GM21717 (cell line): ENCODE measurements around the gene ATMIN.

Experiments
- ATAC-seq: cut with Tn5 transposase; IDR thresholded peaks from one replicate; pipeline ENCODE4 v1.9.1; 2021; ENCODE audit warnings: mild to moderate bottlenecking, moderate library complexity; ENCODE audit not compliant: unreplicated experiment

Gene ATMIN

DNA sequence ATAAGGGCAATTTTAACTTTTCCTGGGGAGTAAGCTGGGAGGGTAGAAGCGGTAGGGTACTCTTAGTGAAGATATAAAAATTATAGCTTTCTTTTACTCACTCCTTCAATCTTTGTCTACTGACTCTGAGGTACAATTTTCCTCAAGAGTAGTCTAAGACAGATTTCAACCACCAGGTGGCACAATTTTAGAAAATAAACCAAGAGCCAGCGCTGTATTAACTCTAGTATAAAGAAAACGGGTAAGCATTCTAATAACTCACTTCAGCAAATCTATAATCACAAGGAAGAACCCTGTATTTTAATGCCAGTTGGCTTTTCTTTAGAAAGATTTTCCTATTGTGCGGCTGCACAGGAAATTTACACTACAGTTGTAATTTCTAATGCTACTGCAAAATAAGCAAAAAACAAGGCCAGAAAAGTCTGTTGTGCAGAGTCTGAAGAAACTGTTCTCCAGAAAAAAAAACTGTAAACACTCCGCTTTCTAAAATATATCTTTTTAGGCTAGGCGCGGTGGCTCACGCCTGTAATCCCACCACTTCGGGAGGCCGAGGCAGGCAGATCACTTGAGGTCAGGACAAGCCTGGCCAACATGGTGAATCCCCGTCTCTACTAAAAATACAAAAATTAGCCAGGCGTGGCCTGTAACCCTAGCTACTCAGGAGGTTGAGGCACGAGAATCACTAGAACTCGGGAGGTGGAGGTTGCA is 30.8 kb upstream of the ATMIN start:
- no peak for ATAC-seq

DNA sequence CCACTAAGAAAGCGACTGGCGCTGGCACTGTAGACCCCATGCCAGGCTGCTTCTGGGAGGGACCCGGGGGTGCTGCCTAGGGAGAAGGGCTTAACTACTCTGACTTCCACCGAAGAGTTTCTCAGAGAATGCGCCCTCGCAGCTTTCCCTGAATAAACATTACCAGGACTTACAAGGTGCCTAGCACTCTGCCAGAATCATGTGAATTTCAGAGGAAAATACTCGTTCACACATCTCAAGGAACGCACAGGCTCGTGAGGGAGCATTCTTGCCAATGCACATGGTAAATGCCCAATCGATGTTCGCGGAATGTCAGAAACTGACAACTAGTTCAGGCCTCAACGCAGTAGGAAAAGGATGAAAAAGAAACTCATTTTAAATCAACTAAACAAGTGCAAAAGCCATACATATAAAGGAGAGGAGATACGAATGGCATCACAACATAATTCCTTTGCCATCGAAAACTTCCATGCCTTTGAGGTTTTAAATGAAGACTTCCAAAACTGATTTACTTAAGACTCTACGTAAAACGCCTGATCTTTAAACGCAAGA is 30.0 kb upstream of the ATMIN start:
- ATAC-seq, result no peak

DNA sequence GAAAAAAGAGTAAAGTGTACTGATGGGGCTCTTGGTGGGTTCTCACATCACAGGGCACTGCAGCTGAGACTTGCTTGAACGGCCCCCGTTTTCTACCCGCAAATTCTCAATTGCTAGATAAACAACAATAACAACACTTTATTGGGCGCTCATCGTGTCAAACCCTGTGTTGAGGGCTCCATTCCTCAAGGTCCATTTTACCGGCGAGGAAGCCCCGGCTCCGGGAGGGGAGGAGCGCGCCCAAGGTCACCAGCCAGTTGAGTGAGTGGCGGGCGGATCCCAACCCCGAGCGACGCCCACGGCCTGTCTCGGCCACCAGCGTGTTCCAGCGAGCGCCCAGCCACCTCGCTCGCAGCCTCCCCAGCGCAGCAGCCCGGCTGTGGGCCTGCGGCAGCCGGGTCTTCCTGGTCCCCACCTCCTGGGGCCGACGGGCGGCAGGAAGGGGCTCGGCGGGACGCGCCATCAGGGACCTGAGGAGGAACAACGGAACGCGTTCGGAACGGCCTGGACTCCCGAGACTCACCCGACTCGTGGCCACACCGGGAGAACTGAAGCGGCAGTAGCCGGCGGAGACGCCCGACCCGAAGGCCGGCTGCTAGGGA is 29.3 kb upstream of the ATMIN start:
- ATAC-seq, result peak; percentile 37

DNA sequence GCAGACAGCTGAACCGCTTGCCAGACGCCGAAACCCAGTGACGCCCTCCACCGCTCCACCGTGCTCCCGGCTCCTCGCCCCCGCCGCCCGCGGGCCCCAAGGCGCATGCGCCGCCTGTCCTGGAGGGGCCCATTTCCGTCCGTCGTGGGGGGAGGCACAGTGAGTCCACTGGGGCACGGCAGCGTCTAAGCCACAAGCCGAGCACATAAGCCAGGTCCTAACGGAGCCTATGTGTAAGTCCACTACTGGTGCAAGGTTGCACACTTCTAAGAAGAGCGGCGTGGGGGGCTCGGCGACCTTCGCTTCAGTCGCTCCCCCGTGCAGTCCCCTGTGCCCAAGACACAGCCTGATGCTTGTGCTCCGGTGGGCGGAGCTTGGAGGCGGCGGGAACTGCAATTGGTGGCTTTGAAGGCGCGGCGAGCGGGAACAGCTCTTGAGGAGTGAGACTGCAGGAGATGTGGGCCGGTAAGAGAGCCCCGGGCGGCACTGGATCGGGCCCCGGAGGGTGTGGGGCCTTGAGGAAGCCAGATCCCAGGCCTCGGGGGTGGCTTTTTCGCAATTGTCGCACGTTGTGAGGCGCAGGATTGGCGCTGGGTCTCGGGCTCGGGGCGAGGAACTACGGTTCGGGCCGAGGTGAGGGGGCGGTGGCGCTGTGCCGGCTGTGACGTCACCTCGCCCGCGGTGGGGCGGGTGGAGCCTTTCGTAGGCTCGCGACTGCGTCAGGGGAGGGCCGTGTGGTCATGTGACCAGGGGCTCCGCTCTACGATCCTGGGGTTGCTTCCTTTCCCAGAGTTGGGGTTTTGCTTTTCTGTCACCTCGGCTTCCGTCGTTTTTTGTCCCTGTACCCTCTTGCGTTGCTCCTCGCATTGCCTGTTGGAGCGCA is 28.6 kb upstream of the ATMIN start, which contains the start of the genes CENPN and CMC2:
CENPN (plus strand) TSS at position 402 of the 883 bp plus-strand sequence. CDS start 4,726 bp downstream, outside the sequence.
CMC2 (minus strand) TSS at position 73 of the 883 bp plus-strand sequence. CDS start 9,491 bp downstream, outside the sequence.
- ATAC-seq, result peak; percentile 85

DNA sequence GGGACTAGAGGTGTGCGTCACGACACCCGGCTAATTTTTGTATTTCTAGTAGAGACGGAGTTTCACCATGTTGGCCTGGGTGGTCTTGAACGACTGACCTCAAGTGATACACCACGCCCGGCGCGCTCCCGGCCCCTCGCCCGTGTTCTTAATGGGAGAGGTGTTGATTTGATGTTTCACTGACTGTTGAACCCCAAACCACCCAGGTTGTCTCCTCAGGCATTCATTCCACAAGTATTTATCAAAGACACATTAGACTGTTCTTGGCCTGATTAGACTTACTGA is 27.2 kb upstream of the ATMIN start:
- ATAC-seq, result no peak

DNA sequence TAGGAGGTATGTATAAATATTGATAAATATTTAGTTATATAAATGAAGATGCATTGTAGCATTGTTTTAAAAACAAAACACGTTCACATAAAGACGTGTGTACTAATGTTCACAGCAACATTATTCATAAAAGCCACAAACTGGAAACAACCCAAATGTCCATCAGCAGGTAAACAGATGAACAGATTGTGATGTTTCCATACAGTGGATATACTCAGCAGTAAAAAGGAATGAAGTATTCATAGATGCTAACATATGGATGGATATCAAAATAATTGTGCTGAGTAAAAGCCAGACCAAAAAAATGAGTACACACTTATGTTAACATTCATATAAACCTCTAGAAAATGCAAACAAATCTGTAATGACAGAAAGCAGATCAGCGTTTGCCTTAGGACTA is 22.7 kb upstream of the ATMIN start:
- ATAC-seq, result no peak

DNA sequence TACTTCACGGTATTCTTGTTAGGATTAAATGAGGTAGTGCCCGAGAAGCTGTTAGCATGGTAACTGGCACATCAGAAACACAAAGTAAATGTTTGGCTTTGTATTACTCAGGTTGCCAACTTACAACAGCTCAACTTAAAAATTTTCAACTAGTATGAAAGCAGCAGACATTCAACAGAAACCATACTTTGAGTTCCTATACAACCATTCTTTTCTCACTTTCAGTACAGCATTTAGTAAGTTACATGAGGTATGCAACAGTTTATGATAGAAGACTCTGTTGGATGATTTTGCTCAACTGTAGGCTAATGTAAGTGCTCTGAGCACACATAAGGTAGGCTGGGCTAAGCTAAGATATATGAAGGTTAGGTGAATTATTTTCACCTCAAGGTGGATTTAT is 21.0 kb upstream of the ATMIN start:
- ATAC-seq, result no peak

DNA sequence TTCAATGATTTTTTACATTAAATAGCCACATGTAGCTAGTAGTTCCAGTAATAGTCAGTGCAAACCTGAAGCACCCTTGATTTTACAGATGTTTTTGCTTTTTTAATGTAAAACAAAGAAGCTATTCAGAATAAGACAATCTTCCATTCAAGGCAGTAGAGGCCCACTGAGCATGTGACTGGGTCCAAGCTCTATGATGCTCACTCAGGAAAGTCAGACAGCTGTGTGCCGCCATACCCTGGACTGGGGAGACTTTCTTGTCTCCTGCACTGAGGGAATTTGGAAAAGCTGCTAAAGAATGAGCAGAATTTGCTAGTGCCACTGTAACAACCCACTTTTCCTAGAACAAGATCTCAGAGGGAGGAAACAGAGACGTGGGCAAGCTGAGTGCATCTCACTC is 17.1 kb upstream of the ATMIN start:
- no peak for ATAC-seq

DNA sequence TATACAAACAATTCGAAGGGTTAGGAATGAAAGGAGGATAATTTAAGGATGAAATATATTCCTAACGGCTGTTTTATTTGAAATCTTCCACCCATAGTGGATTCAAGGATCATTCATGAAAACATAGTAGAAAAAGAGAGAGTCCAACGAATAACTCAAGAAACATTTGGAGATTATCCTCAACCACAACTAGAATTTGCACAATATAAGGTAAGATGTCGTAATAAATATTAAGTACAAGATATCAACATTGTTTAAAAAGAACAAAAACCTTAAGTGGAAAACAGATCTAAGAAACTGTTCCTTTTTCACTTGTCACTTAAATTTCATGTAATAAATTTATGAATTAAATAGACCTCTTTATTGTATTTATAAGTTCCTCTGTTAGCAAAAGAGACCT is 9.2 kb upstream of the ATMIN start:
- no peak for ATAC-seq

DNA sequence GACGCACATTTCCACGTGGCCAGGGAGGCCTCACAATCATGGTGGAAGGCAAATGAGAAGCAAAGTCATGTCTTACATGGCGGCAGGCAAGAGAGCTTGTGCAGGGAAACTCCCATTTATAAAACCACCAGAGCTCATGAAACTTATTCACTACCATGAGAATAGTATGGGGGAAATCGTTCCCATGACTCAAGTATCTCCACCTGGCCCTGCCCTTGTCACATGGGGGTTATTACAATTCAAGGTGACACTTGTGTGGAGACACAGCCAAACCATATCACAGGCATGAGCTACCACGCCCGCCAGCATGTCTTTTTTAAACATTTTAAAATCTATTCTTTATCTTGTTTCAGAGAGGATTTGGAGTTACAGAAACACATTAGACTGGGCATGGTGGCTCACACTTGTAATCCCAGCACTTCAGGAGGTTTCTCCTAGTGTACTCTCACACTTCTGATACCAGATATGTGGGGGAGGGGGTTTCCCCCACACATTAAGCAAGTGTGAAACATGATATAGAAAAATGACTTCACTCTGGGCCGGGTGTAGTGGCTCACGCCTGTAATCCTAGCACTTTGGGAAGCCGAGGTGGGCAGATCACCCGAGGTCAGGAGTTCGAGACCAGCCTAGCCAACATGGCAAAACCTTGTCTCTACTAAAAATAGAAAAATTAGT is 5.6 kb upstream of the ATMIN start:
- no peak for ATAC-seq

DNA sequence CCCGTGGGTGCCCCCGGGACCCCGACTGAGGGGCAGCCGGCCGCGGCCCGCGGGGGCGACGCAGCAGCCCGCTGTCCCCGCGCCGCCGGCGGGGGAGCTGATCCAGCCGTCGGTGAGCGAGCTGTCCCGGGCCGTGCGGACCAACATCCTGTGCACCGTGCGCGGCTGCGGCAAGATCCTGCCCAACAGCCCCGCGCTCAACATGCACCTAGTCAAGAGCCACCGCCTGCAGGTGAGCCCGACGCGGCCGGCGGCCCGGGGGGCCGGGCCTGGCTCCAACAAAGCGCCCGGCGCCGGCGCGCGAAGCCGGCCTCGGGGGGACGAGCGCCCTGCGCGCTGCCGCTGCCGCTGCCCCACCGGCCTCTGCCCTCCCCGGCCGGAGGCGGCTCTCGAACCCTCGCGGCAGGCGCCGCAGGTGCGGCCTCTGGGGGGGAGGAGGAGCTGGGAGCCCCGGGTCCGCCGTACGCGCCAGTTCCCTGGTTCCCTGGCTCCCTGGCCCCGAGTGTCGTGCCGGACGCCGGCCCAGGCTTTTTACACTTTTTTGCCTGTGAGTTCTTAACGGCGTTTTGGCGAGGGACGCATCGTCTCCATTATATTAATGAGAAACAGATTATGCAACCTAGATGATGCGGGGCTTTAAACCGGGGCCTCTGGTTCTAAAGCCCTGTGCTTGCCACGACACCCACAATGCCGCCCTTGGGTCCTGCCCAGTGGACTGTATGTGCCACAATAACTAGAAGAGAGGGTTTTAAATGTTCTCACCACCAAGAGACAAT is 521 bp downstream of the ATMIN start:
- peak; percentile 45 for ATAC-seq

DNA sequence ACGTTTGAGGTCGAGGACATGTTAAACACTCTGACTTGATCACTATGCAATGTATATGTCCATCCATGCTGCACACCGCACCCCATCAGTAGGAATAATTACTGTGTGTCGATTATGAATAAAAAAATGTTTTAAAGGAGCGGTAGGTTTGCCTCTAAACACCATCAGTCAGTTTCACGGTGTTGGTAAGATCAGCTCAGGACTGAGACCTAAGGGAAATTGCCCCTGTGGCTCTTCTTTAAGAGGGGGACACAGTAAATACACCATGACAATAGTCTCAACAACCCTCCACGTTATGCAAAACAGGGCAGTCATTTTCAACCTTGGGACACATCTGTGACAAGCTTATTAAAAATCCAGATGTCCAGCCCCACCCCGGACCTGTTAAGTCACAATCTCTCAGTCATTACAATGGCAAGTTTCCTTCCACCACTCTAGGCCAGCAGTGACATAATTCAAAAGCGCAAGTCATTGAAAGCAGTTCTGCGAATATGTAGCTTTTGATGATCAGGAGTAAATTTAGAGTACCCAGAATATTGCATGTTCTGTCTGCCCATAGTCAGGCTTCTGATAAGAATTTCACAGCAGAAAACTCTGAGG is 1.2 kb downstream of the ATMIN start:
- no peak for ATAC-seq

DNA sequence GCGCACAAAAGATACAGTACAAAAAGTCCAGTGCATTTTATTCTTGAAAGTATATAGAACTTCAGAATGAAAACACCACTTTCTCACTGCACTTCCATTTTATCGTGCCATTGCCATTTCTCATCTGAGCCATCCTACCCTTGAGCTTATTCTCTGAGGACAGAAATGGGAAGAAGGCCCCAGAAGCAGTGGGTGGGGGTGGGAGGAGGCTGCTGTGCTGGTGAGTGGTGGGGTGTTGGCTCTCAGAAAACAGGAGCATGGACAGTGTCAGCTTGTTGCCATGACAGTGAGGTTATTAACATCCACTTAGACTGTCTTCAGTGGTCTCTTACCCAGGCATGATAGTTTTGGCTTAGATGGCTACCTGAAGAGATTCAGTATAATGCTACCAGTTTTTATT is 4.5 kb downstream of the ATMIN start:
- ATAC-seq, result no peak

DNA sequence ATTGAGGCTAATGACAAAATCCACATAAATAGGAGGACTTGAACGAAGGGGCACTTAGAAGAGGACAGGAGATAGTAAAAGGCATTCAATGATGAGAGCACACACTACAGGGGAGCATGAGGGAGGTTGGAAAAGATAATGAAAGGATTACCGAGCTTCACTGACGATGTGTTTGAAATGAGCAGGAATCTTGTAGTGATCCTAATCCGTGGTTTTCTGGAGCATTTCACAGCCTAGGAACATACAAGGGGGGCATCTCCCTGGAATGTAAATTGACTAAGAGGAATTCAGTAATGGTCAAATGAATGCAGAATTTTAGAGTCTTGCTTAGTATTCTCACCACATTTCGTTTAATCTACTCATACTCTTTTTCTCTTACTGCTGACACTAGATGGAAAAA is 5.2 kb downstream of the ATMIN start:
- ATAC-seq, result no peak

DNA sequence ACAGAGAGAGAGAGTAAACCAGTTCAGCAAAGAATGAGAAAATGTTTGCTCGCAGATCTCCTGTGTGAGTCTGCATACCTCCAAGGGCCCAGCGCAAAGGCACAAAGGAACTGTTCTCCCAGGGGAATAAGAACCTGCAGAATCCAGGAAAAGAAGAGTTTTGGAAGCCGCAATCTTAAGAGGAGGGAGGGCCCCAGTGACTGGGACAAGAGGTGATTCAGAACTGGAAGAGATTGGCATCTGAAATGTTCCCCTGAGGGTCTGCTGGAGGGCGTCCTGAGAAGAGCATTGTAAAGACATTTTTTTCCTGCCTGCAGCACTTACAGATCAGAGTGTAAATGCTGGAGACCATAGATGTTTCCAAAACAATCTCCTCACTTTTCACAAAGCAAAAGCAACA is 6.1 kb downstream of the ATMIN start:
- no peak for ATAC-seq

DNA sequence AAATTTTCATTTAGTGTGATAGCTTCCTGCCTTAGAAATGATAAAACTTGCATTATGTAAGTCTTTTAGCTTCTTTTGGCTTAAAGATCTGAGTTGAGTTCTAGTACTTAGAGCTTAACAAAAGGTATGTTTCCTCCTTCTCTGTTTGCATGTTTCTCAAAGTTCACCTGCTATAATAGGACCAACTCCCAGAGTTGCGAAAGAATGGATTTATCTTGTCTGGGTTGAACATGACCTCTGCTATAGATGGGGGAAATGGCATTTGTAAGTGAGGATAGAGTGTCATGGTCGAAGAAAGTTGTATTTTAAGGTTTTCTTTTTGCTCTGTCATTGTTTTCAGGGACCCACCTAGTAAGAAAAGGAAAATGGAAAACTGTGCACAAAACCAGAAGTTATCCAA is 7.2 kb downstream of the ATMIN start:
- ATAC-seq, result no peak

DNA sequence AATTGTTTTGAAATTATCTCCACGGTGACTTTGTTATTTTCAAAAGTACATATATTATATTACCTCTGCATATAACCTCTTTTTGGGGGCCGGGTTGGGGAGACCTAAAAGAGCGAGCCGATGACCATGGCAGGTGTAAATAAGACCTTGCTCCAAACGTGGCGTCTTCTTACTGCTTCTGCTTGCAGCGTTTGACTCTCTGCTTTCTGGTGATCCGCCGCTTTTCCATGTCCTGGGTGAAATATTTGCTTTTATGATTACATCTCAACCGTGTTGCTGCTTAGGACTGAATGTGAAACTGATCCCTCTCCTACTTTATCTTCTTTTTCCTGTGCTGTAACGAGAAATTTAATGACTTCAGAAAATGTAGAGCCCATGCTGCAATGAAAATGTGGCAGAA is 18.1 kb downstream of the ATMIN start:
- no peak for ATAC-seq

DNA sequence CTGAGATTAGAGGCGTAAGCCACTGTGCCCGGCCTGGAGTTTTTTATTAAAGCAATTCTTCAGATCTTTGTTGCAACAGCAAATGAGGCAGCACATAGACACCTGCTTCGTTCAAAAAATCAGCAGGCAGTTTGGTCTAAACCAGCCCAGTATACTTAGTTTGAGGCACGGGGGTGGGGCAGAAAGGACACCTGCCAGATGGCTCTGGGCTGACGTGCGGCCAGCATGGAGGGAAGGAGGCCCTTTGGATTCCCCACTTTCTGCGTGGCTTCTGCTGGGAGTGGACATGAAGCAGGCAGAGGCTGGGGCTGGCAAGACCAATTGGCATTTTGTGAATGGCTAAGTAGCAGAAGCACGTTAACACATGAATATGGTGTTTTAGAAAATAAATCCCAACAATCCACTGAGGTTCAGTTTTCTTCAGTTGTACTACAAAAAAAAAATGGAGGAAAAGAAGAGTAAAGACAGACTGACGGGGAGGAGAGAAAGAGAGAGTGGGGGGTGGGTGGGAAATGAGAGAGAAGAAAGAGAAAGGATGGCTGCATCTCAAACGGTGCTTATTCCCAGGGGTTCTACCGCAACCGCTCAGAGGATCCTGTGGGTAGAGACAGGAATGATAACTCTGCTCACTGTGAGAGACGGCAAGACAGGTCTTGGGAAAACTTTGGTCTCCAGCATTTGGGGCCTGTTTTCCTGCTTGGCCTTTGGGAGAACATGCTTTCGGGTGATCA is 25.1 kb downstream of the ATMIN start:
- ATAC-seq, result no peak

DNA sequence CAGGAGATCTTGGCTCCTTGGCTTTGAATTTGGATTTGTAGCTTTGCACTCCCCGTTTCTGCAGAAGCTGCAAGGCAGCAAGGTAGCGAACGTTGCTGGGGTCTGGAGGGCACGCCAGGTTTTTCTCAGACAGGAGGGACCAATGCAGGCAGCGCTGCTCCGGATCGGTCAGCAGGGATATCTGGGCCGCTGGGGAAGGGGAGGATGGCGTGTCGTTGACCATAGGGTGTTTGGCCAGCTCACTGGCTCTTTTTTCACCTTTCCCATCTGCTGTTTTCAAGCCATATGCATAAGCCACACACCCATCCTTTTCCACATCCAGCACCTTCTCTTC is 25.6 kb downstream of the ATMIN start:
- ATAC-seq, result no peak
